Fibroblast of skin of scalp (primary cell): ENCODE data around the gene PTPN3.
A peak's percentile ranks its signal among the peaks of the same experiment; 100 is the strongest.
"Not testable (repeated sequence)": the region's sequence is repeated elsewhere in the genome, so short reads cannot be mapped to it uniquely, and the experiment has no call there.

Experiments used
- DNase-seq: peaks from one replicate; pipeline ENCODE4 v3.0.0-alpha.2; 2013

PTPN3 gene

DNA sequence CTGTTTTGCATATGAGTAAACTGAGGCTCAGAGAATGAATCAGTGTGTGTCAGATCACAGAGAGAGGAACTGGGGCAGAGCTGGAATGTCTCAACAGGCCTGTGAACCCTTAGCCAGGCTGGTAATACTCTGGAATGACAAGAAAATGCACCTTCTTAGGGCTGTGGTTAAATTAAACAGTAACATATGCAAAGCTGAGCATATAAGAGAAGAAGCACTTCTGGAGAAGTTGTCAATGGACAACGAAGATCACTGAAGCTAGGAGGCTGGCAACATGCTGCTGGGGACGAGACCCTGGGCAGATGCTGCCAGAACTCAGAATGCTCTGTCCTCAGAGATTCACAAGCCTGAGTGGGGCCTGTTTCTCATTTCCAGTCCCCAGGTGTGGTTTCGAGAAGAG, 112.6 kb downstream of the PTPN3 start:
- DNase-seq = no peak

DNA sequence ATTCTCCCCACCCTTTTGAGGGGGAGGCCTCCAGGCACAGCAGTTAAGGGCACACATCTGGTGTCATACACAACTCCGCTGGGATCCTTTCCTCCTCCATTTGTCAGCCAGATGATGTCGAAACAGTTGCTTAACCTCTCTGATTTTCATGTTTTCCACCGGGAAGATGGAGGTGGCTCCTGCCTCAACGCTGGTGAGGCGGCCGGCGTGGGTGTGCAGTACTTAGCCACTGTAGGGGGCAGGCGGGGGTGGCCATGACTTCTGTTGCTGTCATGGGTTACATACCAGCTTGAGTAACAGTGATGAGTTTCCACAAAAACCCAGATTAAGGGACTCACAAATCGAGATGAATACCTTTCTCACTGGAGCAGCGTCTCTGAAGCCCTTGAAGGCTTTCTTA, 114.2 kb downstream of the PTPN3 start:
- no peak for DNase-seq

DNA sequence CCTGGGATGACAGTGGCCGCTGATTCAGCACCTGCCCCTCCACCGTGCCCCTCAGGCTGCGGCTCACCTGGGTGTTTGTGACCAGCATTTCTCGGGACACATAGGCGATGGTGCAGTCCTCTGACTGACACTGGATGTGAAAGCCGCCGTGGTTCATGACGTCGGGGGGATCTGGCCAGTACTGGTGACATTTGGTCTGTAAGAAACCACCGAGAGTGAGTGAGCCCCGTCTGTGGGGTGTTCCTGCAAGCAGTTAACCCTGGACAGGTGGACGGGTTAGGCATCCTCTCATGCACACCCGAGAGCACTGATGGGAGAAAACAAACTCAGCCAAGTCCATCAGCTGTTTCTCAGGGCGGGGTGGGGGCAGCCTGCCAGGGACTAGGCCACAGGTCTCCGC, 114.8 kb downstream of the PTPN3 start:
- DNase-seq = no peak

DNA sequence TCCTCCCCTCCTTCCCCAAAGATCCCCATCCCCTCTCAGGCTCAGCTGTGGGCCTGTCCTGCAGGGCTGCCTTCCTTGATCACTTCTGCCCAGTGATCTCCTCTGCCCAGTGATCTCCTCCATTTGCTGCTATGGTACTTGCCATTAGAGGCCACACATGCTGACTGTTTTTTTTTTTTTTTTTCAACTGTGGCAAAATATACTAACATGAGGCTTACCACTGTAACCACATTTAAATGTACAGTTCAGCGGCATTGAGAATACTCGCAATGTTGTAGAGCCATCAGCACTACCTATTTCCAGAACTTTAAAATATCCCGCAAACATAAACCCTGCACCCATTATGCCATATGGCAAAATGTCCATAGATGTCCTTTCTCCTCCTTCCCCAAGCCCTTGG, 115.5 kb downstream of the PTPN3 start:
- DNase-seq = no peak

DNA sequence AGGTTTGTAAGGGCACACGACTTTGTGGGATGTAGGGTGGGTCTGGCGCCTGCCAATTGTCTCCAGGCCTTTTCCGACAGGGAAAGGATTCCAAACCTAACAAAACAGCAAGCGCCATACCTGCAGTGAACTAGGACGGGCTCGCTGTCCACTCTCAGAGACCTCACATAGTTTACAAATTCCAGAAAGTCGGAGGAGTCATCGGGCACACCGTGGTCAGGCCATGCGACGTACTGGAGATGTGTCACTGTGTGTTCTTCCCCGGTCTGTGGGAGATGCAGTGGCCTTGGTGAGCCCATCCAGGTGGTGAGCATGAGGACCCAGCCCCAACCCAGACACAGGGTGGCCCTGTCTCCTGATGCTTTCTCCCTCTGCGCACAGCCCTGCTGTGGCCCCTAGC, 115.9 kb downstream of the PTPN3 start:
- no peak for DNase-seq

DNA sequence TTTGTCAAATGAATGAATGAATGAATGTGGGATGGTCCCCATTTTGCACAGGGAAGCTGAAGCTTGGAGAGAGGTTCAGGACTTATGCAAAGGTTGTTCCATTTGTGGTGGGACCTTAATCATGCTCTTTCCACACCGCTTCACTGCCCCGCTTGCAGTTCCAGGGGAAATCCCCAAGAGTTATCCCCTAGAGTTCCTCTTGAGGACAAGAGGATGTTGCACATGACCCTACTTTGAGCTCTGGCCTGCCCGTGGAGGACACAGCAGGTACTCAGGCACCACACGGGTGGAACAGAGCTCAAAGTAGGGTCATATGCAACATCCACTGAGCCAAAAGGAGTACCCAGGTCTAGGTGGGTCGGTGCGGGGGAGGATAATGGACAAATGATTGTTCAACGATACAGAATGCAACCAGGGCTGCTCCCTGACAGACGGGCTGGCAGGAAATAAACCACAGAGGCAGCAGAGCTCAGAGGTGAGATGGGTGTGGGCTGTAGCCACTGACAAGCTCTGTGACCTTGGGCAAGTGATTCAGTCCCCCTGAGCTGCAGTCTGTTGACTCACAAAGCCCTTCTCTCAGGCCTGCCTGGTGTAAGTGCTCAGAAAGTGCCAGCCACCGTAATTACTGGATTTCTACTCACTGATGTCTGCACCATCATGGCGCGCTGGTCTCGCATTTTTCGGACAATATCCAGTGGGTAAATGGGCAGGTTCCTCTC, 116.9 kb downstream of the PTPN3 start:
- no peak for DNase-seq

DNA sequence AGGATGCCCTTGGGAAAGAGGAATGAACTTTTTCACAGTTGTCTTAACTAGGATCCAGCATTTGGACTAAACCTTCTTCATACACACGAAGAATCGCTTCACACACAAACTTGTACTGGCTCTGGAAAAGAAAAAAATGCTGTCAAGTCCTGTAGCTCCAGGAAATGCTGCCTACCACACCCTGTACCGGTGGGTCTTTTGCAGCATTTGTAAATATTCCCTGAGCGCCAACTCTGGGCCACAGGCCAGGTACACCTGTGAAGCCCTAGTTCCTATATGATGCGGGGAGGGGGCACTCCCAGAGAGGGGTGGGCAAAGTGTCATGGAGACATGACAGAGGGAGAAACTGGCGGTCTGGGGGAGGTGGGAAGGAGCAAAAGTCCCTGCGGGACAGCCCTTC, 118.6 kb downstream of the PTPN3 start:
- no peak for DNase-seq

DNA sequence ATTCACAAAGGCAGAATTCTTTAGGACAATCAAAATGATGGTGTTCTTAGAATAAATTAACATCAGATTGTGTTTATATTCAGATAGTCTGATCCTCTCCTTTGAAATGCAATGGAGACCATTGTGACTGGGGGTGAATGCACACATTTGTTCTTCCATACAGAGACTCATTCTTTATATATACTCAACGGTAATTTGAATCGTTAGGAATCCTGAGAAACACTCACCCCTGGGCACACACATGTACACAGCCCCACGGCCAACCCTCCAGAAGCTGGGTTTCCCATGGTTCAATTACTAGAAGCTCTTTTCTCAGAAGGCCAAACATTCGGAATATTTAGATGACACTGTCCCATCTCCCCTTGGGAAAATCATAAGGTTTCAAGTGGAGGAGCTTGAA, 119.8 kb downstream of the PTPN3 start:
- DNase-seq = no peak

DNA sequence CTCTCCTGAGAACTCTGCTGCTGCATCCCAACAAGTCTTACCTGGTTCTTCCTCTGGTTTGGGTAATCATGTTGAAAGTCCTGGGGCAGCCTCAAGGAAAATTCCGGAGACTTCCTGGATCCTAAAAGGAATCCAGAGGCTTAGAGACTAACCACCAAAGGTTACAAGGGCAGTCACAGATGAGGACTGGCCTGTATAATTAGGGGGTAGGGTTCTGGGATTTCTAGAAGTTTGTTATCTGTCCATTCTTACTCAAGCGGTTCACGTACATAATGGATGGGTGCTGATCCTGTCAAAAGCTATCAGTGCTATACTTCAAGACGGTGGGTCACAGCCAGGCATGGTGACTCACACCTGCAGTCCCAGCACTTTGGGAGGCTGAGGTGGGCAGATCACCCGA, 125.9 kb downstream of the PTPN3 start:
- no peak for DNase-seq

DNA sequence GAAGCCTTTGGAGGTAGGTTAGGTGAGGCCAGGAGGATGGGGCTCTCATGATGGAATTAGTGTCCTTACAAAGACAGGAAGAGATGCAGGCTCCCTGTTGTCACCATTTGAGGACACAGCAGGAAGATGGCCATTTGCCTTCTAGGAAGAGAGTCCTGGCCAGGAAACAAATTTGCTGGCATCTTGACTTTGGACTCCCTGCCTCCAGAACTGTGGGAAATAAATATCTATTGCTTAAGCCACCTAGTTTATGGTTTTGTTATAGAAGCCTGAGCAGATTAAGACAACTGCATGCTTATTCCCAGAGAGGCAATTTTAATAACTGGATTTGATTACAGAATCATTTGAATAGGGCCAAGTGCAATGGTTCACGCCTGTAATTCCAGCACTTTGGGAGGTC, 126.7 kb downstream of the PTPN3 start:
- no peak for DNase-seq

DNA sequence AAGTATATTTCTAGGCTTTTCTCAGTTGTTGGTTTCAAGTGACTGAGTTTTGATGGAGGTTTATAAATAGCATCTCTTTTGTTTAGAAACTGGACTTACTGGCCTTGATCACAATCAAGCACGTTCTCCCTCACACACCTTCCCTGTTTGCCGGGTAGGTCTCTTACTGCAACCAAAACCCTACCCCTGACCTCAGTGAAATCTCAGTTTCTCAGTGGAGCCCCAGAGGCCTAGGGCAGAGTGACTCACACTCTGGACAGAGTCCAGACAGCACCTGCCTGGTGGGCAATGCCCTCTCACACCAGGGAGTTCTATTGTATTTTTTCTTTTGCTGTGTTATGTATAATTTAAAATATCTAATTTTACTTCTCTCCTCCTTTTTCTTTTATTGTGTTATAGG, 128.8 kb downstream of the PTPN3 start:
- DNase-seq = no peak

DNA sequence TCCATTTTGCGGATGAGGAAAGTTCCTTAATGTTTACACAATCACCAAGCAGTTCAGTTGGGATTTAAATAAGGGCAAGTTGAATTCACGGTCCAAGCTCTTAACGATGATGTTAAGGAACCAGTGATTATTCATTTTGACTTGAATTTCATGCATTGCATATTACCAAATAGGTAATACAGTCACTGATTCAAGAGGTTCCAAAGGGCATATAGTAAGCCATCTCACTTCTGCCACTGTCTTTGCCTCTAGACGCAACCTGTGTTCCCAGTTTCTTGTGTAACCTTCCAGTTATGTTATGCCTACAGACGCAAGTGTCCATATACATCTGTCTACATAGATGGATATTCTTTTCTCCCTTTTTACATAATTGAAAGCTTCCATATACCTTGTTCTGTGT, 137.3 kb downstream of the PTPN3 start:
- DNase-seq = no peak

DNA sequence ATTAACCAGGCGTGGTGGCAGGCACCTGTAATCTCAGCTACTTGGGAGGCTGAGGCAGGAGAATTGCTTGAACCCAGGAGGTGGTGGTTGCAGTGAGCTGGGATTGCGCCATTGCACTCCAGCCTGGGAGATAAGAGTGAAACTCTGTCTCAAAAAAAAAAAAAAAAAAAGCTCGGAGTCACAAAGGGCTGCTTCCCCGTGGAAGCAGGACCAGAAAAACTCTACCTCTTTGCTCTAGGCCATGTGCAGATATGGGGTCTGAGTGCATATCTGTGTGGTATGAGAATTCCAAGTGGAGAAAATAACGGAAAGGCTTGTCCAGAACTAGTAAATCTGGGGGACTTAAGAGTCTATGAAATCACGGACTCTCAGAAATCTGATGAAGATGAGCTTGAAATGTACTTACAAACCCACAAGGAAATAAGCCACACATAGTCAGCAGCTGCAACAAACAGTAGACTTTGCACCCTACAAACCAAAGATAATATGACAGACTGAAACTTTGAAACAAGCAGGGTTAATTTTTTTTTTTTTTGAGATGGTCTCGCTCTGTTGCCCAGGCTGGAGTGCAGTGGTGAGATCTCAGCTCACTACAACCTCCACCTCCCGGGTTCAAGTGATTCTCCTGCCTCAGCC, 139.0 kb downstream of the PTPN3 start:
- not testable (repeated sequence) for DNase-seq

DNA sequence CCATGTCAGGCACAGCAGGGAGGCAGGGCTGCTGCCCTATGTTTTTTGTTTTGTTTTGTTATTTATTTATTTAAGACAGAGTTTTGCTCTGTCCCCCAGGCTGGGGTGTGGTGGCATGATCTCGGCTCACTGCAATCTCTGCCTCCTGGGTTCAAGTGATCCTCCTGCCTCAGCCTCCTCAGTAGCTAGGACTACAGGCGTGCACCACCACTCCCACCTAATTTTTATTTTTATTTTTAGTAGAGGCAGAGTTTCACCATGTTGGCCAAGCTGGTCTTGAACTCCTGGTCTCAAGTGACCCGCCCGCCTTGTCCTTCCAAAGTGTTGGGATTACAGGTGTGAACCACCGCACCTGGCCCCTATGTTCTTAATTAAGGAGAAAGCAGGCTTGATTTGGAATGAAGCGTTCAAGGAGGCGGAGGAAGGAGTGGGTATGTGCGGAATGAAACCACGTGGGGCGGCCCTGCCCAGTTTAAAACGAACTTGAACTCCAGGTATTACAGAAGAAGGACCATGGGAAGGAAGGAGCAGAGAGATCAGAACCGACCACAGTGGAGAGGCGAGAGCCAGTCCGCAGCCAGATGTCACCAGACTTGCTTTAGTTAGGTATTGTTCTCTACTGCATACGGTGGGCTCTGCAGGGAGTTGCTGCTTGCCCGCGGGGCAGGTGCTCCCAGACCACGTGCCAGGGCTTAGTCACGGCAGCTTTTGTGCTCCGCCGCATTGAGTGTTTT, 142.4 kb downstream of the PTPN3 start:
- DNase-seq = no peak

DNA sequence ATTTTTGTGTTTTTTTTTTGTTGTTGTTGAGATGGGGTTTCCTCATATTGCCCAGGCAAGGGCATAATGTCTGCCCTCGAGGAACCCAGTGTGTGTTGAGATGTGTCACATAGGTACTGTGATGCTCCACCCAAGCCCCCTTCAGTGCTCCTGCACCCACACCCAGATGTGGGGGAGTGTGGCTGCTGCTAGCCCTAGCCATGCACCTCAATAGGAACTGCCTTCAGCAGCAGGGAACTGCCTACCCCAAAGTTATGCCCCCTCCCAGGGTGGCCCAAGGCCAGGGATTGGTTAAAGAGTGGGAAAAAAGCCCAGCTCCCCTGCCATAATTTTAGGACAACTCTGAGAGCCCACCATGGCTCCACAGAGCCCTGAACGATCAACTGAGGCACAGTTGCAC, 143.9 kb downstream of the PTPN3 start:
- DNase-seq = no peak

DNA sequence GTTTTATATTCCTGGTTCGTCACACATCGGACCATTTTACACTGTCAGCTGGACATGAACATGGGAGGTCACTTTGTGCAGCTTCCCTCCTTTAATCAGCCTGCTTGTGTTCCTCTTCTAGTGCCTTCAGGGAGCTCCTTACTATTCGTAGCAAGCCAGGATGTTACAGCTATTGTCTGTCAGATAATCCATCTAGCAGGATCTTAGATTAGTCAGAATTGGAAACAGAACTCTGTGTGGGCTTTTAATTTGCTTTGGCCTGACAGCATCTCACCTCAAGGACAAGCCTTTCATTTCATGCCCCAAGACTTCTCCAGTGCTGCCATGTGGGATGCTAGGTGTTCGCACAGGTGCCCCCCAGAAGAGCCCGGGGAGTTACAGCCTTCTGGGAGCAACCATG, 147.1 kb downstream of the PTPN3 start:
- no peak for DNase-seq

DNA sequence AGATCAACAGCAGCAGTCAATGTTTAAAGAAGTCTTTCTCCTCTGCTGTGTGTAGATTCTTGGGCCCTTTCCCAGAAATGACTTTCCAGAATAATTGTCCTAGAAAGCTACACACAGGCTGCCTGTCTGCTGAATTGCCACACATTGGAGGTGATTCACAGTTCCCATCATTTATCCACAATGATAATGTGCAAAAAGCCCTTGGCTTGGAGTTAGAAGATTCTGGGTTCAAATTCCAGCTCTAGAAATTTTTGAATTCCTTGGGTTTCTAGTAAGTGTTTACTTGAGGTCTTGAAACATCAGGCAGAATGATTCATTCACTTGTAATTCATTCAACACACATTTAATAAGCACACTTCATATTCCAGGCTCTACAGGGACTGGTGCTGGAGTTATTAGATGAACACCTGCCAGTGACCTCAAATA, 148.7 kb downstream of the PTPN3 start:
- peak; percentile 95 for DNase-seq

DNA sequence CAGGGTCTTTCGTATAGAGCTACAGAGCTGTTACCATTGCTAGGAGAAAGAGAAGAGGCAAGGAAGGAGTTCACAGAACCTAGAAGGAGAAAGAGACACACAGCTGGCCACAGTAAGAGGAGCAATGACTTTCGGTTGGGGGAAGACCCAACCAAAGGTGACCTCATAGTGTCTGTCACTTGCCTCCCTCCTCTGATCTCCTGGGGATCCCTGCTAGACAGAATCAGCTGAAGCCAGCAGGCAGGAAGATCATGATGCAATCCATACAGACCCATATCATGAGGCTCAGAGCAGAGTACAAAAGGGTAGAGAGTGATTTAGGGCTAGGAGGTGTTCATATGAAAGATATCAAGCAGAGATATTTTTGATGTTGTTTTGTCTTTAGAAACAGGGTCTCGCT, 151.2 kb downstream of the PTPN3 start:
- DNase-seq = peak; percentile 11

DNA sequence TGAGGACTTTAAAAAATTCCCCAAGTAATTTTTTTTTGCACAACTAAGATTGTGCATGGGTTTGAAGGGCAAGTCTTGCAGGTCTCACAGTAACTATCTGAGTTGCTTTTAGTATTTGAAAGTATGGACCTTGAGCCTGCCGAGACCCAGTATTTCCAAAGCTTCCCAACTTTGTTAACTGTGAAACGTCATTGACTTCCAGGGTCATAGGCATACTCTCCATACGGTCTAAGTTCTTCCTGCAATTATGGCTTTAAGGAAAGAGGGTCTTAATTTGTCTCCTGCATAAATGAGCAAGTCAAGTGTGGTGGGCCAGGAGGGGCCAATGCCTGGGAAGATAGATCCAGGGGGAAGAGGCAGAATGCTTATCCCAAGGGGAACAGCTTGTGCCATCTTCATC, 153.2 kb downstream of the PTPN3 start:
- DNase-seq = no peak

DNA sequence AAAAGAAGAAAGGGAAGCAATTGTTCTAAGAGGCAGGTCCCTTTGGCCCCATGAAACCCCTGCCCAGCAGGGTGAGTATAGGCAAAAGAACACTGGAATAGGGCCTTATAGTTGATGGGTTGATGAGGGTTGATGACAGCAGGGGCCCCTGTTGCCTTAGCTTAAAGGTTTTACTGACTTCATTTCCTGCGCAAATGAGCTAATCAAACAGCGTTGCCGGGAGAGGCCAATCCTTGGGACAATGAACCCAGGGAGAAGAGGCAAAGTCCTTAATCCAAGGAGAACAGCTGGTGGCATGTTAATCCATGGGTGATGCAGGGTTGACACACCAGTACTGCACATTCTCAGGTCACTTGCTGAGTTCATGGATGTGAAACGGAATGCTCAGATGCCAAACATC, 155.2 kb downstream of the PTPN3 start:
- DNase-seq = no peak

DNA sequence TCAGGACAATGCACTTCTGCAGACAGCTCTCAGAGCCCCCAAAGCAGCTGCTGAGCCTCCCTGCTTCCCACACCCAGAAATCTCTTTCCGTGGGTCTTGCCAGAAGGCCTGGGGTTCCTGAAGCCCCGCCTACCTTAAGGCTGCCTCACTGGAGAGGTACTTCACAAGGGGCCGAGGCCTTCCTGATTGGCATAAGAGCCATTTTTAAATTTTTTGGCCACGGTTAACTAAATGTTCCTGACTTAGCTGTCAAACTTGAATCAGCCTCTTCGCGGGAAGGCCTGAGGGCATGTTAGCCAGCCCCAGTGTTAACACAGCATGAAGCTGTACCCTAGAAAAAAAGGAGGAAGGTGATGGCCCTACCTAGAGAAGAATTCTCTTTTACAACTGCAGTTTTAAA, 156.5 kb downstream of the PTPN3 start:
- no peak for DNase-seq

DNA sequence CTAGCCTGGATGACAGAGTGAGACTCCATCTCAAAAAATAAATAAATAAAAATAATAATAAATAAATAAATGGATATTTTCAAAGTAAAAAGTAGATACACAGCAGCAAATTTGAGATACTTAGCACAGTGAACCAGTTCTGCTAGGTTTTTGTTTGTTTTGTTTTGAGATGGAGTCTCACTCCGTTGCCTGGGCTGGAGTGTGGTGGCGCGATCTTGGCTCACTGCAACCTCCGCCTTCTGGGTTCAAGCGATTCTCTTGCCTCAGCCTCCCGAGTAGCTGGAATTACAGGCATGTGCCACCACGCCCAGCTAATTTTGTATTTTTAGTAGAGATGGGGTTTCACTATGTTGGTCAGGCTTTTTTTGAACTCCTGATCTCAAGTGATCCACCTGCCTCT, 157.1 kb downstream of the PTPN3 start:
- DNase-seq = not testable (repeated sequence)

DNA sequence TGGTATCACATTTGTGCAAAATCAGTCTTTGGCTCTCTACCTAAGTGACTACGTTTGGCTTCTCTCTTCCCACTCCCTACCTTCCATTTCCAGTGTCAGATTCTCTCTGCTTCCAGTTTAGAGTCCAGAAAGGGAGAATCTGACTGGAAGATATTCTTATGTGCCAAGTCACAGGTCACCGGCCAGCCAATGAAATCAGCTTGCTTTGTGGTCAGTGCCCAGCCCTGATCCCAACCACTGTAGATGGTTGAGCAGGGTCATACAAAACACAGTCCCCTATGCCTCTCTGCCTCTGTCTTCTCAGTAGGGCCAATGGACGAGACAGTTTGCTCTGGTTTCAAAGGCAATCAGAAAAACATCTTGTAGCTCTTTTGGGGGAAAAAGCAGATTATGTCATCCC, 161.7 kb downstream of the PTPN3 start:
- no peak for DNase-seq

DNA sequence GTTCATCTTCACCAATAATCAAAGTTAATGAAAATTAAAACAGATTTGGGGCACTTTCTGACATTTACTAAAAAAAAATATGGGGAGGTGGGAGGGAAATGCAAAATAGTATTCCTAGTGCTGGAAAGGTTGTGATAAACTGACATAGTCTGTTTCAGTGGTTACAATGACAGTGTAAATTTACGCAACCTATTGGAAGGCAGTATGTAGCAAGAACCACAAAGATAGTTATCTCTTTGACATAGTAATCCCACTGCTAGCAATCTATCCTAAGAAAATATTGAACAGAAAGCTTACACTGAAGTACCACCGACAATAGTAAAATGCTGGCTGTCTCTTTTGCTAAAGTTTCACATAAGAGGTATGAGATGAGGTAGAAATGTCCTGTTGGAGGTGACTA, 162.2 kb downstream of the PTPN3 start:
- DNase-seq = no peak
